Thyroid gland (tissue), 4 donors: Measurements from ENCODE around the gene ADAM12.

Experiments
- CTCF ChIP-seq, 6 experiments: fragments of 200-600 bp in 3 of 6; fragments of 450-650 bp in 3 of 6; sonication (generic) in 3 of 6; IDR thresholded peaks; one replicate each; pipeline ENCODE4 v1.5.1; 2016 to 2019; ENCODE audit warnings: antibody characterized with exemption in 6 of 6, mild to moderate bottlenecking in 2 of 6, inconsistent platforms in 1 of 6, moderate library complexity in 1 of 6
- POLR2A ChIP-seq, 2 donors: fragments of 450-650 bp; IDR thresholded peaks; one replicate each; pipeline ENCODE4 v1.6.1; 2017; ENCODE audit warnings: antibody characterized with exemption in 2 of 2, mild to moderate bottlenecking in 2 of 2, moderate library complexity in 1 of 2

GRCh38 chr10:126294451-126294850, 93.8 kb downstream of the ADAM12 start:
- TF ChIP-seq POLR2A (IDR thresholded peaks at IDR 0.05): no peak
- TF ChIP-seq CTCF (IDR thresholded peaks at IDR 0.05): no peak
